Activated T-helper 1 cell treated with Interleukin-2 at 50 U/mL for 16 hours (primary cell): ENCODE data around the gene KMT2D.
A peak's percentile ranks its signal among the peaks of the same experiment; 100 is the strongest.

Source experiments
- DNase-seq: peaks from one replicate; pipeline ENCODE4 v3.0.0-alpha.2; 2020; ENCODE audit warnings: low read depth

The KMT2D gene

GRCh38 chr12:49018261-49019119 is 42.1 kb downstream of the KMT2D start, which contains the start of gene PRKAG1:
PRKAG1 (minus strand) TSS chr12:49018776; CDS start chr12:49018740, 36 bp downstream.
- peak; percentile 97 for DNase-seq

GRCh38 chr12:49017891-49018260 is 42.7 kb downstream of the KMT2D start:
- DNase-seq = no peak

DNA sequence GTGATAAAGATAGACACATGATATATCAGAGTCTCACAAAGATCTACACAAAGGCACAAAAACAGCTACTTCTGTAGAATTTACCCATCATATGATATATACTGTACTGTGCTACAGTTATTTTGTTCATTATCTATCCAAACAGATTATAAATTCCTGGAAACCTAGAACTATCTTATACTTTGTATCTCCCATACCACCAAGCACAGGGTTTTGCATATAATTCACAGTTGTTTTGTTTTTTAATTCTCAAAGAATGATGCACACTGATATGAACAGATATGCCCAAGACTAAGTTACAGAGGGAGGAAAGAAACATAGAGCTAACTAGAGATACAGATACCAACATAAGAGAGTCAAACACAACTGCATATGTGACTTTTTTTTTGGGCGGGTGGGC is 45.4 kb downstream of the KMT2D start:
- no peak for DNase-seq

DNA sequence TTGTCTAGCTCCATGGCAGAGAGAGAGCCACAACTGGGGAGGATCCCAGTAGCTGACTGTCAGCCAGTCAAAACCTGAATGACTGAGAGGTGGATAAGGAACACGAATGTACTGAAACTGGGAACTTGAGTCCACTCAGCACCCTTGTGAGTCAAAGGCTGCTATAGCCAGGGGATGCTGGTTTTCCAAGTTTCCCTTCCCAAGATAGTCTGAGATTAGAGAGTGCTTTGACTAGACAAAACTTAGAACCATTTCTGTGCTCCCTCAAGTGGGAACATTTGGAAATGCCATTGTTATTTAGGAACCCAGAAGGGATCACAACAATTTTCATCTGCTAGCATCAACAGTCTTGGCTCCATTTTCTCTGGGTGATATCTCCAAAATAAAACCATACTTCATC is 46.0 kb downstream of the KMT2D start:
- no peak for DNase-seq

DNA sequence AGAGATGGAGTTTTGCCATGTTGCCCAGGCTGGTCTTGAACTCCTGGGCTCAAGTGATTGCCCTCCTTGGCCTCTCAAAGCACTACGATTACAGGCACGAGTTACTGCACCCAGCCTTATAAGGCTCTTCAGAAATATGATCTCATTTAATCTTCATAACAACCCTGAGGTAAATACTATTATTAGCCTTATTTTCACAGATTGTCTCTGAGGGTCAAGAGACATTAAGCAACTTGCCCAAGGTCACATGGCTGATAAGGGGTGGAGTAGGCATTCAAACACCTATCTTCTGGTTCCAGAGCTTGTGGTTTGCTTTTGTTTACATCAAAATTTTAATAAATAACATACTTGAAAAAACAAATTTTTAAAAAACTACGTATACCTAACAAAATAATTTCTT is 47.2 kb downstream of the KMT2D start:
- DNase-seq = no peak

- DNase-seq = no peak
Measured at GRCh38 chr12:49012739-49013138, 47.9 kb downstream of the KMT2D start.
